ENCODE data around the gene PLP2. TPM values are rescaled to one million over a fixed set of nuclear protein-coding genes. Genes with fewer than 3 reads are reported as not detected.
"Not testable (repeated sequence)": the region's sequence is repeated elsewhere in the genome, so short reads cannot be mapped to it uniquely, and the experiment has no call there.

Gene PLP2
- polyA plus RNA-seq, 2 of the 4 experiments (the other 2 are of a cell fraction): 164 to 209 TPM

GRCh38 chrX:49147282-49147681 is 24.4 kb upstream of the PLP2 start:
- Histone ChIP-seq H3K9me3 (no peaks in the 10 kb centered on the region), H3K4me3 (no peak overlapping the region), H3K4me2 (no peak overlapping the region), H3K27ac (peak overlapping the region in 1 of 2 experiments; percentile 83; a peak in 2 of 6 replicates), H3K4me1 (peaks cover 14% of the 10 kb centered on the region)
- ATAC-seq: no peak
- POLR2A ChIA-PET: no interaction called here
- TF ChIP-seq JUNB (IDR thresholded peaks at IDR 0.05) (no peak), HMGXB4 (CRISPR knock-in tag; IDR thresholded peaks at IDR 0.05; ENCODE audit: borderline replicate concordance) (no peak), EHMT2 (IDR thresholded peaks at IDR 0.05; ENCODE audit: low read depth) (no peak), SREBF2 (IDR thresholded peaks at IDR 0.05) (no peak), HOXB13 (CRISPR knock-in tag; IDR thresholded peaks at IDR 0.05; ENCODE audit: low read depth) (no peak), NFE2L2 (conservative IDR thresholded peaks at IDR 0.05; ENCODE audit: low read length) (no peak), POLR2A (IDR thresholded peaks at IDR 0.05; ENCODE audit: low read length) (no peak)
- no peak for FAIRE-seq
- no peak for DNase-seq (ENCODE audit: low read depth in 1 of 2, low spot score in 1 of 2)
- 86% methylated on average over 8 of the region's 8 CpGs for WGBS (ENCODE audit: missing lambda C conversion rate)
- CTCF ChIA-PET: interaction anchor here (7.7 kb wide), 1 partner anchor 8 kb away, joined by 54 read pairs; no protein-coding TSS in a partner anchor

- 90% methylated on average over 10 of the region's 13 CpGs for WGBS (ENCODE audit: missing lambda C conversion rate)
- FAIRE-seq: no peak
- CTCF ChIA-PET: no interaction called here
- Histone ChIP-seq H3K9me3 (no peaks in the 10 kb centered on the region), H3K4me1 (peaks cover 14% of the 10 kb centered on the region), H3K4me2 (peak overlapping the region; percentile 45), H3K4me3 (no peak overlapping the region), H3K27ac (peak overlapping the region; percentile 79 to 83)
- POLR2A ChIA-PET: no interaction called here
- no peak for TF ChIP-seq USF2 (IDR thresholded peaks at IDR 0.05)
- DNase-seq (ENCODE audit: low read depth in 1 of 2, low spot score in 1 of 2): no peak
- ATAC-seq: no peak
These were observed 23.8 kb upstream of the PLP2 start for GRCh38 chrX:49147936-49148335.

GRCh38 chrX:49148390-49149100 is 23.2 kb upstream of the PLP2 start:
- peak overlapping the region; percentile 45 for H3K4me2 ChIP-seq

GRCh38 chrX:49149291-49149690 is 22.4 kb upstream of the PLP2 start:
- H3K9me3 ChIP-seq; POLR2A ChIA-PET; H3K4me3 ChIP-seq; FAIRE-seq; DNase-seq (ENCODE audit: low read depth in 1 of 2, low spot score in 1 of 2); ATAC-seq: not testable (repeated sequence)
- CTCF ChIA-PET: interaction anchor here (1.3 kb wide), 1 partner anchor 15 kb away, joined by 3 read pairs; no protein-coding TSS in a partner anchor
- peak overlapping the region; percentile 79 to 83 for H3K27ac ChIP-seq
- peaks cover 14% of the 10 kb centered on the region for H3K4me1 ChIP-seq
- 93% methylated on average over 12 of the region's 14 CpGs for WGBS (ENCODE audit: missing lambda C conversion rate)
- H3K4me2 ChIP-seq: peak overlapping the region; percentile 45

More at GRCh38 chrX:49148390-49149100, 23.2 kb upstream of the PLP2 start:
- Histone ChIP-seq H3K4me1 (peaks cover 14% of the 10 kb centered on the region), H3K27ac (peak overlapping the region; percentile 79 to 83)
- peak in 1 of 2 experiments; percentile 59 for DNase-seq (ENCODE audit: low read depth in 1 of 2, low spot score in 1 of 2)
- POLR2A ChIA-PET, H3K9me3 ChIP-seq, H3K4me3 ChIP-seq: not testable (repeated sequence)
- CTCF ChIA-PET: interaction anchor here (1.3 kb wide), 1 partner anchor 16 kb away, joined by 3 read pairs; no protein-coding TSS in a partner anchor
- ATAC-seq: peak in 1 of 2 experiments; percentile 80; a peak in 3 of 6 replicates
- 70% methylated on average over 16 of the region's 21 CpGs for WGBS (ENCODE audit: missing lambda C conversion rate)
- FAIRE-seq: peak; percentile 67
- 0 out of 2 replicates have a peak, but pooled peaks have one; percentile 12 for TF ChIP-seq MAX (IDR thresholded peaks at IDR 0.05)

- POLR2A ChIA-PET: no interaction called here
- CTCF ChIA-PET: interaction anchor here (3.0 to 3.2 kb wide), 2 partner anchors 10 to 11 kb away, joined by 21 to 54 read pairs; no protein-coding TSS in a partner anchor
- Histone ChIP-seq H3K4me2 (no peak overlapping the region), H3K4me3 (no peak overlapping the region), H3K4me1 (peaks cover 17% of the 10 kb centered on the region), H3K27ac (no peak overlapping the region), H3K9me3 (no peaks in the 10 kb centered on the region)
- DNase-seq (ENCODE audit: low read depth in 1 of 2, low spot score in 1 of 2) (no peak), FAIRE-seq (no peak), ATAC-seq (no peak)
- 94% methylated on average over 1 of the region's 1 CpG for WGBS (ENCODE audit: missing lambda C conversion rate)
- TF ChIP-seq CEBPB (IDR thresholded peaks at IDR 0.05) (peak in 1 of 2 experiments; percentile 13; a peak in 1 of 4 replicates), ZNF302 (CRISPR knock-in tag; IDR thresholded peaks at IDR 0.05) (no peak)
These were observed 18.2 kb upstream of the PLP2 start for GRCh38 chrX:49153467-49153866.
